Stimulated activated CD4-positive, alpha-beta T cell treated with anti-CD3 and anti-CD28 coated beads, TNF-alpha, amount 100 ng/mL, for 1 hour (primary cell): ENCODE results near the gene RAI14.
"Not testable (repeated sequence)": the region's sequence is repeated elsewhere in the genome, so short reads cannot be mapped to it uniquely, and the experiment has no call there.

Experiments used
- DNase-seq, 3 donors: peaks; one replicate each; pipeline ENCODE4 v3.0.0-alpha.2; 2020; ENCODE audit warnings: low read depth in 3 of 3, low spot score in 1 of 3

RAI14 gene

DNA sequence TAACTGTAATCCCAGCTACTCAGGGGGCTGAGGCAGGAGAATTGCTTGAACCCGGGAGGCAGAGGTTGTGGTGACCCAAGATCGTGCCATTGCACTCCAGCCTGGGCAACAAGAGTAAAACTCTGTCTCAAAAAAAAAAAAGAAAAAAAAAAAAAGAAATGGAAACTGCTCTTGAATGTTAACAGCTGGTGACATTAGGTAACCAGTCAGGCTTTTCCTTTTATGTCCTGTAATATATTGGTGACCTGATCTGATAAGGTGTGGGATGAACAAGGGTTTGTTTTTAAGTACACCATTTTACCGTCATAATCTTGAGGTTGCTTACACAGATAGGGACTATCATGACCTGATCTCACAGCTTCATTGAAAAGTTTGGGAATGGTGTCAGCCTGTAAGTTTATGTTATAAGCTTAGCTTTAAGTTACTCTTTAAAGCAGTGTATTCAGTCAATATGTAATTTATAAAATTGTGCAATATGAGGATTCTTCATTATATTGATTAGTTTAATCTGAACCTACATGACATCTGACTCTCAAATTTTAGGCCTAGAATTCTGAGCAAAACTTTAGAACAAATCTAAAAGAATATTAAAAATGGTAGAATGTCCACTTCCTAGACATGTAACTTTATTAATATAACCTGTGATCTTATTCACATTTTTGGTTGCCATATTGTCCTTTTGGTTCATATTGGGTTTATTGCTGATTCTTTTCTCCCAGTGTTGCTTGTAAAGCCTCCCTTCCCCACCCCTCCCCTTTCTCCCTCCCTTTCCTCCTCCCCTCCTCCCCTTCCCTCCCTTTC lies 41.4 kb downstream of the RAI14 start:
- DNase-seq, result no peak

GRCh38 chr5:34698109-34698419 lies 41.9 kb downstream of the RAI14 start:
- DNase-seq, result no peak

DNA sequence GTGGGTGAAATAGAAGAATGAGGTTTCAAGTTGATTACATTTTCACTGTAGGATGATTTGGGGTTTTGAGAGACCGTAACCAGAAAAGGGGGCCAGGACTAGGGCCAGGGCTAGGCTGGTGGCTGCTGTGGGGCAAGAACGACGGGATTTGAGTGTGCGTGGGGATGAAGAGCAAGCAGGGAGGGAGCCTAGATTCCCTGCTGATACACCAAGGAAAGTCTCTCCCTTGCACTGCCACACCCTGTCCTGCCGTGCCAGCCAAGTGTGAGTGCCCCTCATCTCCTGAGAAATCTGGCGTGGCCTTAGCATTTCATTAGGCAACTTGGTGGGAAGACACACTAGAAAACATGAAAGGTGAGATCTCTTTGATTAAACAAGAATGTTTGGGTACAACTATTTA lies 42.6 kb downstream of the RAI14 start:
- no peak for DNase-seq

- DNase-seq, result no peak
Measured at GRCh38 chr5:34699155-34700077, 43.3 kb downstream of the RAI14 start.

GRCh38 chr5:34700078-34700452 lies 43.9 kb downstream of the RAI14 start:
- DNase-seq, result no peak

- not testable (repeated sequence) for DNase-seq
Measured at GRCh38 chr5:34701442-34701841, 45.3 kb downstream of the RAI14 start.

DNA sequence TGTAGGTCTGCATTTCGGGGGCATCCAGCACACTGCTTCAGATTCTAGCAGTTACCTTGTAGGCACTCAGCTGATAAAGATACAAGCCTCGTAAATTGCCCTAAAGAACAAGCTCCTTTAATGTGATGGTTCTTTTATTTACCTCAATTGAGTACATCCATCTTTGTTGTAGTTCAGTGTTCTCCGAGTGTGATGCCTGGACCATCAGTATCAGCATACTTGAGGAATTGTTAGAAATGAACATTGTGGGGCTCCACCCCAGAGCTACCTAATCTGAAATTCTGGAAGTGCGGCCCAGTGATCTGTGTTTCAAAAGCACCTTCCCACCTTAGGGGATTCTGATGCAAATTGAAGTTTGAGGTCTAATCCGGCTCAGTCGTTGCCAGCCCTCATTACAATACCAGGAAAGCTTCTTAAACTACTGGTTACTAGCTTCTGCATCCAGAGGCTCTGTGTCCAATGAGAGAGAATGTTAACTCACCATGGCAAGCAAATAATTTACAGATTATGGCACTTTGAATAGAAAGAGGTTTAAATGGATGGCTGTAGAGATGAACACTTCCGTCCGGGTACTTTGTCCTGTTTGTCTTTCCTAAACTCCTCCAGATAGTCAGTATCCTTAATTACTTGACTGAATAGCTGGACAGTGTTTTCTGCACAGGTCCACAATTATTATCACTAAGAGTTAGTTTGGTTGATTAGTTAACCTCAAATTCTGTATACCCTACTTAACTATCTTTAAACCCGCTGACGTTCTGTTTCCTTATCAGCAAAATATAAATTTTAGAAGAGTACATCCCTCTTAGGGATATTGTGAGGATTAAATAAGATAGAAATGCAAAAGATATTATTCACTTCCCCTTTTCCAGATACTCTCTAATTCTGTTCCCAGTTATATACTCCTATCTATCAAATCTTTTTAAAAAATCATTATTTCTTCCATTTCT lies 47.9 kb downstream of the RAI14 start:
- no peak for DNase-seq

GRCh38 chr5:34706084-34706483 lies 50.0 kb downstream of the RAI14 start:
- DNase-seq, result no peak

- no peak for DNase-seq
Measured at GRCh38 chr5:34707451-34708107, 51.5 kb downstream of the RAI14 start.

GRCh38 chr5:34708777-34709176 lies 52.6 kb downstream of the RAI14 start:
- DNase-seq, result no peak

DNA sequence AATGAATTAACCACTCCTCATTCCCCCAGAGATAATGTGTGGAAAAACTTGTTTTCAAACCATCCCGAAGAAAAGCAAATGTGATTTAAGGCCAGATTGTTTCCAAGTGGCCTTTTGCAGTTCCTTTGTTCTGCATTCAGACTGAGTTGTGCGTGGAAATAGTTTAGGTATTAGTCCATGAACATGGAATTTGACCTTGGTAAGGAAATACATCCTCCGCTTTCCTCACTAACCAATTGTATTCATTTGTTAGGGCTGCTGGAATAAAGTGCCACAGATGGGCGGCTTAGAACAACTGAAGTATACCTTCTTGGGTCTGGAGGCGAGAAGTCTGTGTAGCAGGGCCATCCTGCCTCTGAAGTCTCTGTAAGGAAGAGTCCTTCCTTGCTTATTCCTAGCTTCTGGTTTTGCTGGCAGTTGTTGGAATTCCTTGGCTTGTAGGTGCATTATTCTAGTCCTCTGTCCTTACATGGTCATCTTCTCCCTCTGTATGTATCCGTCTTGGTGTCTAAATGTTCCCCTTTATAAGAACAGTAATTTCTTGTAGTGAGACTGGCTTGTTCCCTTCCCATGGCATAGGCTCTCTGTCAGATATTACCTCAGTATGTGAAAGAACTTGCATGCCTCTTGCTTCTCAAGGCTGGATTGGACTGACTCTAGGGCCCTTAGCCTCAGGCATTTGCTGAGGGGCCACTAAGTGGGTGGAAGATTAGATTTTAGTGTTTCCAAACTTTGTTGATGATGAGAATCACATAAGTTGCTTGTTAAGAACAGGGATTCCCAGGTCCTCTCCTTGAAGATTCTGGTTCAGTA lies 53.9 kb downstream of the RAI14 start:
- no peak for DNase-seq

DNA sequence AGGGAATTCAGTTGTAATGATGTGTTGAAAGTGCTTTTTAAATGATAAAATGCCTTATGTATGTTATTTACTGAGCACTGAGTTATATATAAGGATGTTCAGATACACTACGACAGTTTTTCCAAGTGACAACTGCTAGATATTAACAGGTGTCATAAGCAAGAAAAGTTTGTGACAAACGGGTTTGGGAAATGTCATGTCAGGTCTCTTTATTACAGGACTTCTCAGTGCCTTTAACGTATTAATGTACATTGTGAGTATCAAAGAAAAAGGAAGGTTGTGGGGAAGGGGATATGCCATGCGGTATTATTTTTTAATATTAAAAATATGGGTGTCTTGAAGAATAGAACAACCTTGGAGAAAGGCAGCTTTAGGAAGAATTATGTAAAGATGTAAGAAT lies 56.4 kb downstream of the RAI14 start:
- no peak for DNase-seq

- DNase-seq, result no peak
Measured at GRCh38 chr5:34715711-34716110, 59.6 kb downstream of the RAI14 start.

DNA sequence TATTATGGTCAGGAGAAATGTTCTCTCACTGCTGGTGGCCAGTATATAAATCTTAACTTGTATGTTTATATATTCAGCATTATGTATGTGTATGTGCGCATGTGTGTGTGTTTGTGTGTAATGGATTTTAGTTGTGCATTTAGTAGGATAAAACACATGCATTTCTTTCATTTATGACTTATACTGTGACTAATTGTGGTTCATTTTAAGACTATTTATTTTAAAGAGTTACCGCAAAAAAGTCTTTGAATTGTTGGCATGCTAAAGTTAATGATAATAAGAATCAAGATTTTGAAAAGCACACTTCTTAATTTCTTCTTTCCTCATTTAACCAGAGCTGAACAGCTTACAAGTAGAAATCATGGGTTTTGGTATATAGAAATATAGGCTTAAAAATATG lies 60.9 kb downstream of the RAI14 start:
- DNase-seq, result no peak

GRCh38 chr5:34717426-34718327 lies 61.5 kb downstream of the RAI14 start:
- DNase-seq, result no peak

DNA sequence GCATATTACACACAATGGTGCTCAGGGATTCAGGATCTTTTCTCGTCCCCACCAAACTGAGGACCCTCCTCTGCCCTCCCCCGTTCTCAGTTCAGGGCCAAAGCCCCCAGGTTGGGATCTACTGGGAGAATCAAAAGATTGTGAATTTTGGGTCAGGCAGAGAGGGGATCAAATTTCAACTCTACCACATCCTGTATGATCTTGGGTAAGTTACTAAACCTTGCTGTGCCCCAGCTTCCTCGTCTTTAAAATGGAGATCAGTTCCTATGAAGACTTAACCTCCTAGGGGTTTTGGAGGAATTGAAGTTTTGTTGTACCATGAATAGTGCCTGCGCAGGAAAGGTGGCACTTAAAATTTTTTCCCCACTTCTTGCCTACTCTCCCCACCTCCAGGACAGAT lies 62.4 kb downstream of the RAI14 start:
- DNase-seq, result no peak

DNA sequence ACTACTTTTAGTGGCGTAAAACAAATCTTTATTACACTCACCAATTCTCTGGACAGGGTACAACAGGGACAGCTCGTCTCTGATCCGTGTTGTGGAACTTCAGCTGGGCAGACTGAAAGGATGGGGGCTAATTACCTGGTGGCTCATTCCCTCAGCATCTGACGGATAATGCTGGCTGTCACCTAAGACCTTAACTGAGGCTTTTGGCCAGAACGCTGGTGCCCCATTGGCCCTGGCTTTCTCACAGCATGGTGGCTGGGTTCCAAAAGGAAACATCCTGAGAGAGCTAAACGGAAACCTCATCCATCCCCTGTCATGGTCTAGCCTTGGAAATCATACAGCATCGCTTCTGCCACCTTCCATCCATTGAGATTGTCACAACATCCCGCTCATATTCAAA lies 62.9 kb downstream of the RAI14 start:
- DNase-seq, result no peak

DNA sequence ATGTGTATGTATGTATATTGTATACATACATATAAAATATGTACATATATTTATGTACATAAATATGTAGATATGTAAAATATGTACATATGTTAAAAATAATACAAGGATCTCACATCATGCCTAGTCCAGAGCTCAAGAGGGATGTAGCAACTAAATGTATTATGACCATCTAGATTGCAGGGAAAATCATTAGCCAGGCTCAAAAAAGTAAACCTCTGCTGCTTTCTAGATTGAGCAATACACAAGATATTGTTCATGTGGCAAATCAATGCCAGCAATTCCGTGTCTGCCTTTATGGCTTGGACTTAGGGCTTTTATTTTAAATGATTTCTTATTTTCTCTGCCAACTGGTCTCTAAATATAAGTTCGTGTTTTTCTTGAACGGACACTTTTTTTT lies 65.2 kb downstream of the RAI14 start:
- DNase-seq, result no peak

- no peak for DNase-seq
Measured at GRCh38 chr5:34722183-34722582, 66.1 kb downstream of the RAI14 start.
